ENCODE data around the gene AZIN2.
A peak's percentile ranks its signal among the peaks of the same experiment; 100 is the strongest.

AZIN2 gene

DNA sequence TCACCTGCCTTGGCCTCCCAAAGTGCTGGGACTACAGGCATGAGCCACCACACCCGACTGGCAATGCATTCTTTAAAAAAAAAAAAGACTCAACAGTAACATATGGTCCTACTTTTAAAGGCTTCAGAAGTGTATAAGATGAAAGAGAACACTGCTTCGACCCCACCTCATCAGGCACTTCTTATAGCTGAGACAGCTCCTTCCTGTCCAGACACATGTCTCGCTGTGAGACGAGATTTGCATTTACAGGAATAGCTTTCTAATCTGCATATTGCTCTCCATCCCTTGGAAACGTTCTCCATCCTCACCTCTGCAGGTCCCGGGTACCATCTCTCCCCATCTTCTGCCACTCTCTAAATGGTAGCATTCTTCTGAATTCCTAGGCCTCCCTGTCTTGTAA, 6.7 kb downstream of the AZIN2 start:
- Histone ChIP-seq H3K79me2 (ENCODE audit: insufficient read depth, low read length) (no peaks in the 10 kb centered on the region), H3K4me2 (ENCODE audit: insufficient read depth, low read length) (no peak overlapping the region), H4K20me1 (ENCODE audit: insufficient read depth, low read length) (no peaks in the 10 kb centered on the region), H3K9ac (ENCODE audit: low read depth, low read length) (no peak overlapping the region), H2AFZ (ENCODE audit: low read depth, low read length) (no peak overlapping the region), H3K4me3 (ENCODE audit: low read depth in 1 of 2, low read length in 2 of 2) (no peak overlapping the region), H3K4me1 (ENCODE audit: insufficient read depth, low read length) (peaks cover 3% of the 10 kb centered on the region; the same call in 1 of the 2 replicates), H3K9me3 (ENCODE audit: insufficient read depth, low read length, severe bottlenecking) (no peaks in the 10 kb centered on the region), H3K27me3 (ENCODE audit: insufficient read depth, low read length, poor library complexity) (no peaks in the 10 kb centered on the region), H3K36me3 (ENCODE audit: insufficient read depth, low read length) (no peaks in the 10 kb centered on the region), H3K27ac (ENCODE audit: low read length) (no peak overlapping the region)
- DNase-seq (no peak), ATAC-seq (ENCODE audit: insufficient read depth, low read depth) (no peak)
- no peak for TF ChIP-seq EZH2 (IDR thresholded peaks at IDR 0.05; ENCODE audit: borderline replicate concordance, low read depth, low read length, severe bottlenecking)
- TF ChIP-seq CTCF (IDR thresholded peaks at IDR 0.05; ENCODE audit: borderline replicate concordance, extremely low read depth, low read length, poor library complexity, severe bottlenecking), result no peak

- no peak overlapping the region for H3K4me2 ChIP-seq (ENCODE audit: insufficient read depth, low read length)
- no peak for TF ChIP-seq EZH2 (IDR thresholded peaks at IDR 0.05; ENCODE audit: borderline replicate concordance, low read depth, low read length, severe bottlenecking)
- TF ChIP-seq CTCF (IDR thresholded peaks at IDR 0.05; ENCODE audit: borderline replicate concordance, extremely low read depth, low read length, poor library complexity, severe bottlenecking), result no peak
- H3K4me1 ChIP-seq (ENCODE audit: insufficient read depth, low read length), result peaks cover 3% of the 10 kb centered on the region; the same call in 1 of the 2 replicates
Observed at GRCh38 chr1:33088119-33088906, 7.4 kb downstream of the AZIN2 start.

DNA sequence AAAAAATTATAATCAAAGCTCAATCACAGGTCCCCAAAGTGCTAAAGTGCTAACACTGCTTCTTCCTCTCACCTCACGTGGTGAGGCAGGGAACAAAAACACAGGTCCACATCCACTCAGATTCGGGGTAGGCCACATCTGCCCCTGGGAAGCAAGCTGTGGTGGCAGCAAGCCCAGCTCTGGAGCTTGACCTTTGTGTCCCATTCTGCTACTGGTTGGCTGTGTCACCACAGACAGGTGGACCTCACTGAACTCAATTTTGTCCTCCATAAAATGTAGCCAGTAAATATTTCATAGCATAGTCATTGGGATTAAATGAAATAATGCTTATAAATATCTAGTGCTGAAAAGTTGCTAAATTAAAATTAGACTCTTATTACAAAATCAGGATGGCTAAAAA, 8.5 kb downstream of the AZIN2 start:
- no peaks in the 10 kb centered on the region for H3K9me3 ChIP-seq (ENCODE audit: insufficient read depth, low read length, severe bottlenecking)
- no peak for DNase-seq
- peaks cover 3% of the 10 kb centered on the region; the same call in 1 of the 2 replicates for H3K4me1 ChIP-seq (ENCODE audit: insufficient read depth, low read length)
- no peak for ATAC-seq (ENCODE audit: insufficient read depth, low read depth)
- no peaks in the 10 kb centered on the region for H3K27me3 ChIP-seq (ENCODE audit: insufficient read depth, low read length, poor library complexity)
- no peak overlapping the region for H3K9ac ChIP-seq (ENCODE audit: low read depth, low read length)
- H3K79me2 ChIP-seq (ENCODE audit: insufficient read depth, low read length), result no peaks in the 10 kb centered on the region
- H3K4me3 ChIP-seq (ENCODE audit: low read depth in 1 of 2, low read length in 2 of 2), result no peak overlapping the region
- no peak for TF ChIP-seq CTCF (IDR thresholded peaks at IDR 0.05; ENCODE audit: borderline replicate concordance, extremely low read depth, low read length, poor library complexity, severe bottlenecking)
- no peak for TF ChIP-seq EZH2 (IDR thresholded peaks at IDR 0.05; ENCODE audit: borderline replicate concordance, low read depth, low read length, severe bottlenecking)
- no peak overlapping the region for H3K4me2 ChIP-seq (ENCODE audit: insufficient read depth, low read length)
- no peaks in the 10 kb centered on the region for H3K36me3 ChIP-seq (ENCODE audit: insufficient read depth, low read length)
- no peak overlapping the region for H2AFZ ChIP-seq (ENCODE audit: low read depth, low read length)
- H3K27ac ChIP-seq (ENCODE audit: low read length), result no peak overlapping the region
- no peaks in the 10 kb centered on the region for H4K20me1 ChIP-seq (ENCODE audit: insufficient read depth, low read length)

More at GRCh38 chr1:33088119-33088906, 7.4 kb downstream of the AZIN2 start:
- ATAC-seq (ENCODE audit: insufficient read depth, low read depth) (peak; percentile 80), DNase-seq (no peak)
- H3K4me3 ChIP-seq (ENCODE audit: low read depth in 1 of 2, low read length in 2 of 2), result no peak overlapping the region
- H3K79me2 ChIP-seq (ENCODE audit: insufficient read depth, low read length), result no peaks in the 10 kb centered on the region
- no peak overlapping the region for H3K27ac ChIP-seq (ENCODE audit: low read length)
- no peaks in the 10 kb centered on the region for H3K36me3 ChIP-seq (ENCODE audit: insufficient read depth, low read length)
- no peaks in the 10 kb centered on the region for H4K20me1 ChIP-seq (ENCODE audit: insufficient read depth, low read length)
- no peaks in the 10 kb centered on the region for H3K27me3 ChIP-seq (ENCODE audit: insufficient read depth, low read length, poor library complexity)
- H2AFZ ChIP-seq (ENCODE audit: low read depth, low read length), result no peak overlapping the region
- H3K9me3 ChIP-seq (ENCODE audit: insufficient read depth, low read length, severe bottlenecking), result no peaks in the 10 kb centered on the region
- H3K9ac ChIP-seq (ENCODE audit: low read depth, low read length), result no peak overlapping the region
